LoVo (cell line): Measurements from ENCODE around the gene KCNK3.

ENCODE experiments used
- DNase-seq: peaks from one replicate; pipeline ENCODE4 v3.0.0-alpha.2; 2016; ENCODE audit warnings: low spot score

The KCNK3 gene

DNA sequence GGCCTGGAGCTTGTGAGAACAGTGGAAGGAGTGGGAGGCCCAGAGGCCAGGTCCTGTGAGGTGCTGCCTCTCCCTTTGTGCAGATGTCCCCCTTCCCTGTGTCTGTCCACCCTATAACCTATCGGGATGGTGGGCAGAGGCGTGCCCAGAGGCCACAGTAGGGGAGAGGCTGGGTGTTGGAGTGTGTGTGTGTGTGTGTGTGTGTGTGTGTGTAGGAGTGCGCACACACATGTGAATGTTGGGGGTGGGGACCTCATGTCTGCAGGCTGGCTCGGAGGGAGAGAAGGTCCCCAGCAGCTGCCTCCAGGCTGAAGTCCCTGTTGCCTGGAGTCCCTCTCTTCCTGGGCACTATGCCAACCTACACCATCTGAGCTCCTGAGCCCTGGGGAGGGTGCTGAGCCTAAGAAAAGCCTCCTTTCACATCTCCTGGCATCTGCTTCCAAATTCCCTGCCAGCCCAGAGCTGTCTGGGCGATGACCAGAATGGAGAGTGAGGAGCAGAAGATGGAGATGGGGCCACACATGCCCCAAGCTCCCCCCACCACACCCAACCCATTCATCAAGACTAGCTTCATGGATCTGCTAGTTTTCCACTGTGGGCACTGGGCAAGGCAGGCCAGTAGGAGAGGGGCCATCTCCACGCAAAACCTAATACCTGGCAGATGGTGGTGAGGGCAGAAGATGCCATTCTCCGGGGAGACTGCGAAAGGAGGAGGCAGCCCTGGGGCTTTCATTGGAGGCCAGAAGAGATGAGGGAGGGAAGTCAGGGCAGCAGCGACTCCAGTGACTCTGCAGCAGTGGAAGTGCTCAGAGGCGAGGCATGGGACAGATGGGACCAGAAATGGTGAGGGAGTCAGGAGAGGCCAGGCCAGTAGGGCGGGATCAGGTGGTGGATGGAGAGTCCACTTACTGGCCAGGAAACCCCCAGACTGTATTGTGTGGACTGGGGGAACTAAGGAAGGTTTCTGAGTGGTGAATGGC, 20.3 kb downstream of the KCNK3 start:
- no peak for DNase-seq

DNA sequence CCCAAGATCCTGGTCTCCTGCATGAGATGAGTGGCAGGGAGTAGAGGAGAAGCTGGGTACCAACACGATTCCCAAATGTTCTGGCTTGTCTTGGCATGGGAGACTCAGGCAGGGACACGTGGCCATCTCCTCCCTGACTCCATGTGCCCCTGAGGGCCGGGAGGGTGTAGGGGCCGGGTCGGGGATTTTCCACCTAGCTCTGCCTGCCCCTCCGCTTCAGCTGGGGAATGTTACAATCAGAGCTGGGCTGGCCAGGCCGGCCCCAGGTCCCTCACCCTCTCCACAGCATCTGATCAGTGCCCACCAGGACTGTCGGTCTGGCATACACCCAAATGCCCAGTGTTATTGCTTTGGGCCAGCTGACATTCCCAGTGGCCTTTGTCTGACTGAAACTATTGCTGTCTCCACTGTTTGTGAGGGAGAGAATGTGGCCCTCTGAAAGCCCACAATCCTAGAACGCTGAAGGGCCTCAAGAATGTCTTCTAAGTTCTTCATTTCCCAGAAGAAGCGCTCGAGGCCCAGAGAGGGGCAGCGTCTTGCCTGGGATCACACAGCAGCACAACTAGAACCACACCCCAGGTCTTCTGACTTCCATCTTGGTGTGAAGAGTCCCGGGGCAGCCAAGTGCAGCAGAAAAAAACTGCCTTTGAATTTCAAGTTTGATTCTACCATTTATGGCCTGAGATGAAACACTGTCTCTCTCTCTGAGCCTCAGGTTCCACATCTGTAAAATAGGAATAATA, 23.2 kb downstream of the KCNK3 start:
- DNase-seq, result no peak

DNA sequence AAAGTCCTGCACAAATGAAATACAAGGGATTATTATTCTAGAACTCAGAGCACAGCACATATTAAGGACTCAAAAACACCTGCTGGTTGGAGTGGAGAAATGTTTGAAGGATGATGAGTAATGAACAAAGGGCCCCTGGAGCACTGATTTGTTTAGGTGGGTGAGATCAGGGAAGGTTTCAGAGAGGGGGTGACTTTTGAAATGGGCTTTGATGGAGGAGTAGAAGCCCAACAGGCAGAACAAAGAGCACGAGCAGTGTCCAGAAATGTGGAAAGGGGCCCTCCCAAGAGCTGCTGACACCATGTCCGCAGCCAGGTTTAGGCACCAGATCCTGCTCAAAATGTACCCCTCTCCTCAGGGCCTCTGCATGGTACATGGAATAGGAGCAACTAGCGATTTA, 23.8 kb downstream of the KCNK3 start:
- no peak for DNase-seq

DNA sequence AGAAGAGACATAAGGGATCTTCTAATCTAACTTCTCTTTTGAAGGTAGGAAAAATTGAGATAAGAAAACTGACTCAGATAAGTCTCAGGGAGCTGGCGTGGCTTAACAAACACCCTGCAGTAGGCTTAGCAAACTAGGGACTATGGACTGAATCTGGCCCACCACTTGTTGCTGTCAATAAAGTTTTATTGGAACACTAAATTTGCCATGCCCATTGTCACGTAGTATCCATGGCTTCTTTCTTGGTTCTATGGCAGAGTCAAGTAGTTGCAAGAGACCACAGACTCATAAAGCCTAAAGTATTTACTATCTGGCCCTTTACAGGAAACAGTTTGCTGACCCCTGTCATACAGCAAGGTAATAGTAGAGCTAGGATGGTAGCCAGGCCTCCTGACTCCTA, 24.2 kb downstream of the KCNK3 start:
- DNase-seq, result no peak

DNA sequence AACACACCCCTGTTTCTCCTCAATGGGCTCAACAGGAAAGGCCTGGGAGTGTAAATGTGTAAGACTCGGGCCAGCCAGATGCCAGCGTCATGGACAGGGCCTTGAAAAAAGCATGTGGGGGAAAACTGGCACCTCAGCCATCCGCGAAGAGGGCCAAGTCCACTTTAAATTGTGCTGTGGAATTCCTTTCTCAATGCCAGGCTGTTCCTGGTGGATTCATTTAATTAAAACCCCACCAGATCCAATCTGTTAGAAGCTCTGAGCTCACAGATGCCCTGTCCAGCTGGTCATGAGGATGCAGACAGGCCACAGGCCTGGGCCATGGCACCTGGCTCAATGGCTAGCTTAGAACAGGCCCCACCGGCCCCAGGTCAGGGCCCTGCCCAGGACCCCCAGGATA, 24.8 kb downstream of the KCNK3 start:
- no peak for DNase-seq

DNA sequence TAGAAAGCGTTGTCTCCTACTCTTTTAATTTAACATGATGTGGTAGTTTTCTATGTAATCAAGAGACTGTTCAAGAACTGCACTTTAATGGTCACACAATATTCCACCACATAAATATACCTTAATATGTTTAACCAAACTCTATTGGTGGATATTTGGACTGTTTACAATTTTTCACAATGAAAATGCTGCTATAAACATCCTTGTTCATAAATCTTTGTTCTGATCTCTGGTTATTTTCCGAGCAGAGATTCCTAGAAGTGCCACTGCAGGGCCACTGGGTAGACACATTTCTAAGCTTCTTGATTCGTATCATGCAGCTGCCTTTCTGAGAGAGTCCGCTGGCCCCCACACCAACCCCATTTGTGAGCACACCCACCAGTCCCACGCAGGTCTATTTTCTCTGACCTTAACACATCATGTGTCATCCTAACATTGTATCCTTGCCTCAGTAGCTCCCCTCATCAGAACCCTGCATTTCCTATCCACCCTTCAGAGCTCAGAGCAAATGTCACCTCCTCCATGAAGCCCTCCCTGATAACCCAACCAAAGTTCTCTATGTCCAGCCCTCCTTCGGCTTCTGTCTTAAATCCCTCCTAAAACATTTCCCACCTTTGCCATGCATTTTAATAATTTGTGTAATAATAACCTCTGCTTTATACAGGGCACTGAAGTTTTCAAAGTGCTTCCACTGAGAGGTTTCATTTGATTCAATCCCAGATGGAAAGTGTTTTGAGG, 26.6 kb downstream of the KCNK3 start:
- no peak for DNase-seq

DNA sequence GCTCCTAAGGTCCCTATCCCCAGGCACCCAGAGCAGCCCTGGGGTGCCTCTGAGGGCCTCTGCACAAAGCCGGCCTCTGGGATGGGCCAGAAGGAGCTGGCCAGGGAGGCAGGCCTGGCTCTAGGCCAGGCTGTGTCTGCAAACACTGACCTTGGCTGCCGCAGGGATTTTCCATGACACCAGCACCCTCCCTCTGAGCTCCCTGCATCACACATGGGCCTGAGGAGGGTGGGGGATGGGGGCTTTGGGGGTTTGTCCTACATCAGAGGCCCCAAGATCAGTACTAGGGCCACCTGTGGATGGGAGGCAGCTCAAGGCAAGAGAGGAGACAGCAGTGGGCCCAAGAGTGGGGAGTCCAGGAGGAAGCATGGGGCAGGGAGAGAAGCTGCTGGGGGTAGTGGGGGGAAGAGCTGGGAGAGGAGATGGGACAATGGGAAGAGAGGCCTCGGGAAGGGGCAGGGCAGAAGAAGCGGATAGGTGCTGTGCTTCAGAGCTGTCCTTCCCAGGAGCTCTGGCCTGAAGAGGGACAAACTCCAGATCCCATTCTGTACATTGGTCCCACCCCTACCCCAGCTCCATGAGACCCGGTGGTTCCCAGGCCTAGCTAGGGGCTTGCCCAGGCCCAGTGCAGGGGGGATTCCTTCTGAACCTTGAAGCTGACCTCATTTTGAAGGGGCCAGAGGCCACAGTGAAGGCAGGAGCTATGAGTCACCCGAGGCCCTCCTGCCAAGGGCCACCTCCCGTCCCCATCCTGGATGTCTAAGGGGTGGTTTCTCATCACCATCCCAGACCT, 28.0 kb downstream of the KCNK3 start:
- DNase-seq, result no peak

GRCh38 chr2:26721115-26722032, 28.9 kb downstream of the KCNK3 start:
- DNase-seq, result no peak

DNA sequence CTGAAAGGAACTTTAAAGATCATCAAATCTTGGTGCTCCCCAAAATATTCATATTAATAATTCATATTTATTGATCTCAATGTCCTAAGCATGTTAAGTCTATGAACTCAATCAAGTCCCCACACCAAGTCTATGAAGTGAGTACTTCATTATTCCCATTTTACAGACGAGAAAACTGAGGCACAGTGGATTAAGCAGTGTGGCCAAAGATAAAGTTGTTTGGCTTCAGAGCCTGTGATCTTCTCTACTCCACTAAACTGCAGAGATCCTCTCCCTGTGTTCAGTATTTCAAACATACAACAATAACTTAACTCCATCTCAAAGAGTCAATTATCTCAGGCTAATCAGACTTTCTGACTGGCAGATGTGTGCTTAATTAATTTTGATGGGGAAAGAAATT, 29.8 kb downstream of the KCNK3 start:
- DNase-seq, result no peak

- DNase-seq, result no peak
These were observed 30.4 kb downstream of the KCNK3 start for GRCh38 chr2:26722911-26723310.

DNA sequence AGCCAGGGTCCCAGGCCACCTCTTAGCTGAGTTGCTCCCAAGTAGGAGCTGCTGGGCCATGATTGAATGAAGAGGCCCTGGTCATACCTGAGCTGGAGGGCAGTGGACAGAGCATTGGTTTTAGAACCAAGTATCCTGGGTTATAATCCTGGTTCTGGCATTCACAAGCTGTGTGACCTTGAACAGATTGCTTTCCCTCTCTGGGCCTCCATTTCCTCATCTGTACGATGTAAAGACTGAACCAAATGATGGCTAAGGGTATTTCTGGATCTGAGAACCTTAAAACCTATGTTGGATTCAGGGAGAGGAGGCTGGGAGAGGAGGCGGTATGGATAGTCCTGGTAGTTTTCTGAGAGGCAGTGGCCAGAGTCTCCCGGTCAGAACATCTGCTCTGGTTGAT, 31.0 kb downstream of the KCNK3 start:
- no peak for DNase-seq

DNA sequence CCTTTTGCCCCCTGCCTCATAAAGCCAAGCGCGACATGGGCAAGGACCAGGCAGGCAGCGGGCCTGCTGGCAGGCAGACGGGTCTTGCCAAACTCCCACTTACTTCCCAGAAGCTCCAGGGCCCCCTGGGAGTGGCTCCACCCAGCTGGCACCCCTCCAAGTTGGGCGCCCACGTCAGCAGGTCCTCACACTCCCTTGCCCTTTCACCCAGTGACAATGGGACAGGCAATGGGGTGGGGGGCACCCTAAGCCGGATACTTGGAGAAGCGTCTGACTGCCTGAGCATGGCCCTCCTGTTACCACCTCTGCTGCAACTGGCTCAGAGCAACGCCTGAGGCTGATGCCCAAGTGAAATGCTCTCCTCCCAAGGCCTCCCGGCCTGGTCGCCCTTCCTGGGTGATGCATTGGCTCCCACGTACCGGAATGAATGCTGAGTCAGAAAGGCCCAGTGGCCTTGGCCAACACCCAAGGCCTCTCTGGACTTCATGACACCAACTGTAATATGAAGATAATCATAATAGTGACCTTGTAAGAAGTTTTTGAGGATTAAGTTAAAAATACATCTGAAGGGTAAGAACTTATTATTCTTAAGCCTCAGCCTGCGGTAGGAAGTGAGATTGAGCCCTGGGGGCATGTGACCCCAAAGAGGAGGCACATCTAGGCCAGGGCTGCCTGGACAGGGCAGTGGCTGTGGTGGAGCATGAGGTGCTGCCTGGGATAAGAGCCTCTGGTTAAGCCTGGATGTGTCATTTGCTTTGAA, 31.6 kb downstream of the KCNK3 start:
- DNase-seq, result peak; percentile 47

DNA sequence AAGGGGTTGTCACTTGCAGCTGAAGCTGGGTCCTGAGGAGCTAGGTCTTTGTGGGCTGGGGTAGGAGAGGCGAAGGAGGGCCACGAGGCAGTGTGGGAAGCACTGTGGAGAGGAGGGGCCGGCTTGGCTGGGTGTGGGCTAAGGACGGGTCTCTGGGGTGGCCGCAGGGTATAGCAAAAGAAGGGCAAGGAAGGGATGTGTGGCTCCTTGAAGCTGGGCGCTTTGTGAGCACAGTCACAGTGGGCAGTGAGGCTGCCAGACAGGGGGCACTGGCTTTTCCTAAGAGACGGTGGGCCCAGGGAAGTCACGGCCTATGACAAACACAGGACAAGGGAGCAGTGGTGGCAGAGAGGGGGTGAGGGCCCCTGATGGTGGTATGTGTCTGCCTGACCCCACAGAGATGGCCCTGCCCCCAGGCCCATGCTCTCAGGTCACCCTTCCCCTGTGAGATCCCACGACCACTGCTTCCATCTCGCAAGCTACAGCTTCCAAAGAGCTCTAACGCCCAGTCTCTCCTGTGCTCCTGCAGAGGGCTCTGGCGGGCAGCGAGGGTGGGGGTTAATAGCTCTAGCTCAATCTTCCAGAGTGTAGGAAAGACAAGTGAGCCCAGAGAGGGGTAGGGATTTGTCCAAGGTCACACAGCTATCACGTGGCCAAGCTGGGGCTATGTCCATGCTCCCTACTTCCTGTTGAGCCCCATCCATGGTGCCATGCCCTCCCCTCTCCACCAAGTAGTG, 32.4 kb downstream of the KCNK3 start:
- DNase-seq, result no peak

DNA sequence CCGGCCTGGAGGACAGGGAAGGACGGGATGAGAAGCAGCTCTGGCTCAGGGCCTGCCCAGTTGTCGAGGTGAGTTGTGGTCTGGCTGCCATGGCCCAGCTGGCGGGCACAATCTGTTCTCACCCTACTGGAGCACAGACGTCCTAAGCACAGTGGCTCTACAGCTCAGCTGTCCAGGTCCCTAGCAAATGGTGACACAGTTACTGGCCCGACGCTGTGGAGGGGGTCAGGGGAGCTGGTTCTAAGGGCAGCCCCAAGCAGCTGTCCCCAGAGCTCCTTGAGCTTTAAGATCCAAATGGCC, 32.9 kb downstream of the KCNK3 start:
- no peak for DNase-seq

- no peak for DNase-seq
These were observed 33.7 kb downstream of the KCNK3 start for GRCh38 chr2:26726228-26726627.

DNA sequence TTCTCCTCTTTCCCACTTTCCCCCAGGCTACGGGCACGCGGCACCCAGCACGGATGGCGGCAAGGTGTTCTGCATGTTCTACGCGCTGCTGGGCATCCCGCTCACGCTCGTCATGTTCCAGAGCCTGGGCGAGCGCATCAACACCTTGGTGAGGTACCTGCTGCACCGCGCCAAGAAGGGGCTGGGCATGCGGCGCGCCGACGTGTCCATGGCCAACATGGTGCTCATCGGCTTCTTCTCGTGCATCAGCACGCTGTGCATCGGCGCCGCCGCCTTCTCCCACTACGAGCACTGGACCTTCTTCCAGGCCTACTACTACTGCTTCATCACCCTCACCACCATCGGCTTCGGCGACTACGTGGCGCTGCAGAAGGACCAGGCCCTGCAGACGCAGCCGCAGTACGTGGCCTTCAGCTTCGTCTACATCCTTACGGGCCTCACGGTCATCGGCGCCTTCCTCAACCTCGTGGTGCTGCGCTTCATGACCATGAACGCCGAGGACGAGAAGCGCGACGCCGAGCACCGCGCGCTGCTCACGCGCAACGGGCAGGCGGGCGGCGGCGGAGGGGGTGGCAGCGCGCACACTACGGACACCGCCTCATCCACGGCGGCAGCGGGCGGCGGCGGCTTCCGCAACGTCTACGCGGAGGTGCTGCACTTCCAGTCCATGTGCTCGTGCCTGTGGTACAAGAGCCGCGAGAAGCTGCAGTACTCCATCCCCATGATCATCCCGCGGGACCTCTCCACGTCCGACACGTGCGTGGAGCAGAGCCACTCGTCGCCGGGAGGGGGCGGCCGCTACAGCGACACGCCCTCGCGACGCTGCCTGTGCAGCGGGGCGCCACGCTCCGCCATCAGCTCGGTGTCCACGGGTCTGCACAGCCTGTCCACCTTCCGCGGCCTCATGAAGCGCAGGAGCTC, 35.4 kb downstream of the KCNK3 start:
- no peak for DNase-seq

DNA sequence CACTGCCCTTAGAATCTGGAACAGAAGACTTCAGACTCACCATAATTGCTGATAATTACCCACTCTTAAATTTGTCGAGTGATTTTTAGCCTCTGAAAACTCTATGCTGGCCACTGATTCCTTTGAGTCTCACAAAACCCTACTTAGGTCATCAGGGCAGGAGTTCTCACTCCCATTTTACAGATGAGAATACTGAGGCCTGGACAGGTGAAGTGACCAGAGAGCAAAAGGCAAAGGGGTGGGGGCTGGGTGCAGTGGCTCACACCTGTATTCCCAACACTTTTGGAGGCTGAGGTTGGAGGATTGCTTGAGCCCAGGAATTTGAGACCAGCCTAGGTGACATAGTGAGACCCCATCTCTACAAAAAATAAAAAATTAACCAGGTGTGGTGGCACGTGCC, 36.8 kb downstream of the KCNK3 start:
- DNase-seq, result no peak
